NB4 (cell line): ENCODE measurements around the gene TULP4.
A peak's percentile ranks its signal among the peaks of the same experiment; 100 is the strongest.

Experiments used
- DNase-seq: peaks from one replicate; pipeline ENCODE4 v3.0.0; 2010; ENCODE audit warnings: low read depth
- H3K4me3 ChIP-seq: one replicate; pipeline ENCODE4 v1.5.1; 2011; ENCODE audit warnings: mild to moderate bottlenecking, low read depth, low read length, moderate library complexity
- CTCF ChIP-seq: IDR thresholded peaks from one replicate; pipeline ENCODE4 v1.5.1; 2012; ENCODE audit warnings: low read depth, low read length
- MAX ChIP-seq: IDR thresholded peaks from 2 replicates; pipeline ENCODE4 v1.6.1; 2011; ENCODE audit warnings: low read depth, low read length
- MYC ChIP-seq: IDR thresholded peaks from 2 replicates; pipeline ENCODE4 v1.6.1; 2011; ENCODE audit warnings: low read depth, low read length
- POLR2A ChIP-seq: IDR thresholded peaks from 2 replicates; pipeline ENCODE4 v1.6.1; 2011; ENCODE audit warnings: mild to moderate bottlenecking; ENCODE audit not compliant: insufficient read length; ENCODE audit errors: extremely low read depth

TULP4 gene

GRCh38 chr6:158323561-158323958 lies 11.3 kb downstream of the TULP4 start:
- no peak overlapping the region for H3K4me3 ChIP-seq
- peak; percentile 24 for DNase-seq
- no peak for TF ChIP-seq CTCF
- TF ChIP-seq MYC, result no peak
- TF ChIP-seq MAX, result no peak
- no peak for TF ChIP-seq POLR2A

- H3K4me3 ChIP-seq, result no peak overlapping the region
- no peak for TF ChIP-seq MYC
- no peak for TF ChIP-seq CTCF
- no peak for TF ChIP-seq MAX
- no peak for TF ChIP-seq POLR2A
- no peak for DNase-seq
Measured at GRCh38 chr6:158324136-158324535, 11.9 kb downstream of the TULP4 start.

GRCh38 chr6:158327211-158327610 lies 14.9 kb downstream of the TULP4 start:
- no peak overlapping the region for H3K4me3 ChIP-seq
- TF ChIP-seq POLR2A, result no peak
- TF ChIP-seq MYC, result no peak
- no peak for DNase-seq

- DNase-seq, result no peak
- TF ChIP-seq POLR2A (no peak), MAX (no peak), CTCF (no peak), MYC (no peak)
- no peak overlapping the region for H3K4me3 ChIP-seq
Measured at GRCh38 chr6:158328952-158329351, 16.7 kb downstream of the TULP4 start.

GRCh38 chr6:158329531-158329930 lies 17.3 kb downstream of the TULP4 start:
- DNase-seq, result no peak
- TF ChIP-seq POLR2A (no peak), MYC (no peak), CTCF (no peak), MAX (no peak)
- H3K4me3 ChIP-seq, result no peak overlapping the region

- TF ChIP-seq POLR2A (no peak), MYC (no peak), CTCF (no peak)
- H3K4me3 ChIP-seq, result no peak overlapping the region
- DNase-seq, result no peak
Measured at GRCh38 chr6:158330016-158330415, 17.8 kb downstream of the TULP4 start.
